SK-N-SH treated with all-trans-retinoic acid at 6 μM for 48 hours (cell line): ENCODE results near the gene SORL1.

Source experiments
- ESRRG ChIP-seq: fragments of 250-450 bp; sonication (Bioruptor Pico); IDR thresholded peaks from 2 replicates; pipeline ENCODE4 v1.6.1; 2021; ENCODE audit warnings: mild to moderate bottlenecking
- ISL1 ChIP-seq: fragments of 250-450 bp; sonication (Bioruptor Pico); IDR thresholded peaks from 2 replicates; pipeline ENCODE4 v2.1.2; 2022; ENCODE audit warnings: mild to moderate bottlenecking, moderate library complexity
- OSR1 ChIP-seq: fragments of 250-450 bp; sonication (Bioruptor Pico); IDR thresholded peaks from 2 replicates; pipeline ENCODE4 v1.8.0; 2022; ENCODE audit warnings: moderate library complexity, mild to moderate bottlenecking, inconsistent platforms
- PPARA ChIP-seq: fragments of 250-450 bp; sonication (Bioruptor Pico); IDR thresholded peaks from 2 replicates; pipeline ENCODE4 v1.5.0; 2020; ENCODE audit warnings: mild to moderate bottlenecking, borderline replicate concordance
- SNAI2 ChIP-seq: fragments of 250-450 bp; sonication (Bioruptor Pico); IDR thresholded peaks from 2 replicates; pipeline ENCODE4 v1.5.0; 2020; ENCODE audit warnings: mild to moderate bottlenecking, moderate library complexity
- ZFP3 ChIP-seq: fragments of 250-450 bp; sonication (Bioruptor Pico); IDR thresholded peaks from 2 replicates; pipeline ENCODE4 v1.5.0; 2020; ENCODE audit warnings: mild to moderate bottlenecking, moderate library complexity
- ZFP30 ChIP-seq: fragments of 450-650 bp; formaldehyde crosslinking; IDR thresholded peaks from 2 replicates; pipeline ENCODE4 v1.5.0; 2022; ENCODE audit warnings: mild to moderate bottlenecking, moderate library complexity
- ZNF565 ChIP-seq: fragments of 450-650 bp; formaldehyde crosslinking; conservative IDR thresholded peaks from 2 replicates; pipeline ENCODE4 v1.5.0; 2020; ENCODE audit warnings: low read depth, mild to moderate bottlenecking, moderate library complexity
- TF ChIP-seq, protein P1 (sequence below): fragments of 250-450 bp; sonication (Bioruptor Pico); IDR thresholded peaks from 2 replicates; pipeline ENCODE4 v1.5.1; 2020; ENCODE audit warnings: low read depth, mild to moderate bottlenecking, moderate library complexity
- TF ChIP-seq, protein P2 (sequence below): fragments of 250-450 bp; sonication (Bioruptor Pico); IDR thresholded peaks from 2 replicates; pipeline ENCODE4 v1.5.1; 2021; ENCODE audit warnings: mild to moderate bottlenecking, moderate library complexity
- TF ChIP-seq, protein P3 (sequence below): fragments of 250-450 bp; sonication (Bioruptor Pico); IDR thresholded peaks from 2 replicates; pipeline ENCODE4 v1.8.0; 2020; ENCODE audit warnings: mild to moderate bottlenecking, moderate library complexity, borderline replicate concordance
- TF ChIP-seq, protein P4 (sequence below): fragments of 250-450 bp; sonication (Bioruptor Pico); IDR thresholded peaks from 2 replicates; pipeline ENCODE4 v1.8.0; 2021; ENCODE audit warnings: low read depth, mild to moderate bottlenecking, moderate library complexity, borderline replicate concordance

DNA sequence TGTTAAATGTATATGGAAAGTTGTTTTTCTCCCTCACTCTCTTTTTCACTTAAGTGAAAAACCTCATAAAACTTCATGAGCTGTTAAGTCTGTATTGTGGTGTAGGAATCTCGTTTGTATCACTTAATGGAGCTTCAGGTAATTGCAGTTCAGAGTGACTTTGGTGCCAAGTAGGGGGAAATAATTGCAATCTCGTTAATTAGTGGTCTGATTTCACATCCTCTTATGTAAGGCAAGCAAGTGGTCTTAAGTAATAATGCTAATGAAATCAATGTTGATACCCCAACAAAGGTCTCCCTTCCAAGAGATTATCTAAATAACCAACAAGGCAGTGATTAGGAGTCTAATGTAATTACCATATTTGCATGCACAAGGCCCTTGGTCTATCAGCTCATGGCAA, 174.9 kb downstream of the SORL1 start:
- TF ChIP-seq OSR1 (CRISPR knock-in tag) (no peak), ZNF565 (no peak), ESRRG (no peak), SNAI2 (CRISPR knock-in tag) (no peak), ZFP30 (no peak), ZFP3 (CRISPR knock-in tag) (no peak), ISL1 (no peak), PPARA (CRISPR knock-in tag) (no peak)
- TF ChIP-seq, protein P1, sequence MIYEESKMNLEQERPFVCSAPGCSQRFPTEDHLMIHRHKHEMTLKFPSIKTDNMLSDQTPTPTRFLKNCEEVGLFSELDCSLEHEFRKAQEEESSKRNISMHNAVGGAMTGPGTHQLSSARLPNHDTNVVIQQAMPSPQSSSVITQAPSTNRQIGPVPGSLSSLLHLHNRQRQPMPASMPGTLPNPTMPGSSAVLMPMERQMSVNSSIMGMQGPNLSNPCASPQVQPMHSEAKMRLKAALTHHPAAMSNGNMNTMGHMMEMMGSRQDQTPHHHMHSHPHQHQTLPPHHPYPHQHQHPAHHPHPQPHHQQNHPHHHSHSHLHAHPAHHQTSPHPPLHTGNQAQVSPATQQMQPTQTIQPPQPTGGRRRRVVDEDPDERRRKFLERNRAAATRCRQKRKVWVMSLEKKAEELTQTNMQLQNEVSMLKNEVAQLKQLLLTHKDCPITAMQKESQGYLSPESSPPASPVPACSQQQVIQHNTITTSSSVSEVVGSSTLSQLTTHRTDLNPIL (CRISPR knock-in tag), result no peak
- TF ChIP-seq, protein P2, sequence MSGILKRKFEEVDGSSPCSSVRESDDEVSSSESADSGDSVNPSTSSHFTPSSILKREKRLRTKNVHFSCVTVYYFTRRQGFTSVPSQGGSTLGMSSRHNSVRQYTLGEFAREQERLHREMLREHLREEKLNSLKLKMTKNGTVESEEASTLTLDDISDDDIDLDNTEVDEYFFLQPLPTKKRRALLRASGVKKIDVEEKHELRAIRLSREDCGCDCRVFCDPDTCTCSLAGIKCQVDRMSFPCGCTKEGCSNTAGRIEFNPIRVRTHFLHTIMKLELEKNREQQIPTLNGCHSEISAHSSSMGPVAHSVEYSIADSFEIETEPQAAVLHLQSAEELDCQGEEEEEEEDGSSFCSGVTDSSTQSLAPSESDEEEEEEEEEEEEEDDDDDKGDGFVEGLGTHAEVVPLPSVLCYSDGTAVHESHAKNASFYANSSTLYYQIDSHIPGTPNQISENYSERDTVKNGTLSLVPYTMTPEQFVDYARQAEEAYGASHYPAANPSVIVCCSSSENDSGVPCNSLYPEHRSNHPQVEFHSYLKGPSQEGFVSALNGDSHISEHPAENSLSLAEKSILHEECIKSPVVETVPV (CRISPR knock-in tag), result no peak
- TF ChIP-seq, protein P3, sequence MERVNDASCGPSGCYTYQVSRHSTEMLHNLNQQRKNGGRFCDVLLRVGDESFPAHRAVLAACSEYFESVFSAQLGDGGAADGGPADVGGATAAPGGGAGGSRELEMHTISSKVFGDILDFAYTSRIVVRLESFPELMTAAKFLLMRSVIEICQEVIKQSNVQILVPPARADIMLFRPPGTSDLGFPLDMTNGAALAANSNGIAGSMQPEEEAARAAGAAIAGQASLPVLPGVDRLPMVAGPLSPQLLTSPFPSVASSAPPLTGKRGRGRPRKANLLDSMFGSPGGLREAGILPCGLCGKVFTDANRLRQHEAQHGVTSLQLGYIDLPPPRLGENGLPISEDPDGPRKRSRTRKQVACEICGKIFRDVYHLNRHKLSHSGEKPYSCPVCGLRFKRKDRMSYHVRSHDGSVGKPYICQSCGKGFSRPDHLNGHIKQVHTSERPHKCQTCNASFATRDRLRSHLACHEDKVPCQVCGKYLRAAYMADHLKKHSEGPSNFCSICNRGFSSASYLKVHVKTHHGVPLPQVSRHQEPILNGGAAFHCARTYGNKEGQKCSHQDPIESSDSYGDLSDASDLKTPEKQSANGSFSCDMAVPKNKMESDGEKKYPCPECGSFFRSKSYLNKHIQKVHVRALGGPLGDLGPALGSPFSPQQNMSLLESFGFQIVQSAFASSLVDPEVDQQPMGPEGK (CRISPR knock-in tag), result no peak
- TF ChIP-seq, protein P4, sequence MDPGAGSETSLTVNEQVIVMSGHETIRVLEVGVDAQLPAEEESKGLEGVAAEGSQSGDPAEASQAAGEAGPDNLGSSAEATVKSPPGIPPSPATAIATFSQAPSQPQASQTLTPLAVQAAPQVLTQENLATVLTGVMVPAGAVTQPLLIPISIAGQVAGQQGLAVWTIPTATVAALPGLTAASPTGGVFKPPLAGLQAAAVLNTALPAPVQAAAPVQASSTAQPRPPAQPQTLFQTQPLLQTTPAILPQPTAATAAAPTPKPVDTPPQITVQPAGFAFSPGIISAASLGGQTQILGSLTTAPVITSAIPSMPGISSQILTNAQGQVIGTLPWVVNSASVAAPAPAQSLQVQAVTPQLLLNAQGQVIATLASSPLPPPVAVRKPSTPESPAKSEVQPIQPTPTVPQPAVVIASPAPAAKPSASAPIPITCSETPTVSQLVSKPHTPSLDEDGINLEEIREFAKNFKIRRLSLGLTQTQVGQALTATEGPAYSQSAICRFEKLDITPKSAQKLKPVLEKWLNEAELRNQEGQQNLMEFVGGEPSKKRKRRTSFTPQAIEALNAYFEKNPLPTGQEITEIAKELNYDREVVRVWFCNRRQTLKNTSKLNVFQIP (CRISPR knock-in tag), result no peak
